ENCODE data around the gene WFDC2. TPM values are rescaled to one million over a fixed set of nuclear protein-coding genes. Genes with fewer than 3 reads are reported as not detected.
A peak's percentile ranks its signal among the peaks of the same experiment; 100 is the strongest.

The WFDC2 gene
- total and polyA plus RNA-seq, 8 donors: 5.0 to 49.5 (median 15.0) TPM

GRCh38 chr20:45440891-45441685, 28.5 kb upstream of the WFDC2 start:
- no peak overlapping the region for H3K27ac ChIP-seq
- no peaks in the 10 kb centered on the region for H3K27me3 ChIP-seq
- intact Hi-C loops (cut with DNase I): no loop called here
- no peaks in the 10 kb centered on the region for H3K9me3 ChIP-seq
- WGBS, 2 donors: 64 to 67% methylated on average over 5 of the region's 5 CpGs
- no peak overlapping the region for H3K4me3 ChIP-seq
- ATAC-seq (no peak), FAIRE-seq (no peak), DNase-seq (no peak)
- peaks cover 0 to 4% (median 0%) of the 10 kb centered on the region in 3 donors for H3K4me1 ChIP-seq
- H3K36me3 ChIP-seq: no peaks in the 10 kb centered on the region
- TF ChIP-seq CTCF (IDR thresholded peaks at IDR 0.05): no peak

GRCh38 chr20:45441746-45442145, 27.8 kb upstream of the WFDC2 start:
- ATAC-seq (no peak), FAIRE-seq (no peak), DNase-seq (no peak)
- no peak for TF ChIP-seq CTCF (IDR thresholded peaks at IDR 0.05)
- Histone ChIP-seq H3K27ac (no peak overlapping the region), H3K4me3 (no peak overlapping the region), H3K9me3 (no peaks in the 10 kb centered on the region), H3K36me3 (no peaks in the 10 kb centered on the region), H3K27me3 (no peaks in the 10 kb centered on the region), H3K4me1 (no peaks in the 10 kb centered on the region)
- WGBS, 2 donors: 48 to 69% methylated on average over 1 of the region's 1 CpG
- intact Hi-C loops (cut with DNase I): no loop called here

GRCh38 chr20:45444050-45444449, 25.5 kb upstream of the WFDC2 start:
- Histone ChIP-seq H3K4me1 (no peaks in the 10 kb centered on the region), H3K9me3 (no peaks in the 10 kb centered on the region), H3K27ac (no peak overlapping the region), H3K4me3 (no peak overlapping the region), H3K27me3 (no peaks in the 10 kb centered on the region), H3K36me3 (no peaks in the 10 kb centered on the region)
- FAIRE-seq (no peak), ATAC-seq (no peak), DNase-seq (no peak)
- no peak for TF ChIP-seq CTCF (IDR thresholded peaks at IDR 0.05)
- intact Hi-C loops (cut with DNase I): no loop called here

GRCh38 chr20:45445805-45446562, 23.6 kb upstream of the WFDC2 start:
- H3K4me3 ChIP-seq: no peak overlapping the region
- intact Hi-C loops (cut with DNase I): no loop called here
- ATAC-seq (peak in 2 of 4 donors; percentile 29 to 51), DNase-seq (no peak), FAIRE-seq (no peak)
- 61 to 71% methylated on average over 7 of the region's 7 CpGs for WGBS, 2 donors
- no peaks in the 10 kb centered on the region for H3K36me3 ChIP-seq
- H3K9me3 ChIP-seq: no peaks in the 10 kb centered on the region
- no peak overlapping the region for H3K27ac ChIP-seq
- H3K4me1 ChIP-seq: no peaks in the 10 kb centered on the region
- no peaks in the 10 kb centered on the region for H3K27me3 ChIP-seq
- no peak for TF ChIP-seq CTCF (IDR thresholded peaks at IDR 0.05)

GRCh38 chr20:45448270-45448669, 21.3 kb upstream of the WFDC2 start:
- no peaks in the 10 kb centered on the region for H3K4me1 ChIP-seq
- DNase-seq: no peak
- H3K9me3 ChIP-seq: no peaks in the 10 kb centered on the region
- no peak overlapping the region for H3K27ac ChIP-seq
- H3K4me3 ChIP-seq: no peak overlapping the region
- no peak for ATAC-seq
- no peak for TF ChIP-seq CTCF (IDR thresholded peaks at IDR 0.05)
- intact Hi-C loops (cut with DNase I): no loop called here
- 60 to 61% methylated on average over 6 of the region's 6 CpGs for WGBS, 2 donors
- FAIRE-seq: no peak
- no peaks in the 10 kb centered on the region for H3K27me3 ChIP-seq
- H3K36me3 ChIP-seq: no peaks in the 10 kb centered on the region

All from pancreas (tissue), 10 donors.